Activated T-cell treated with anti-CD3 and anti-CD28 coated beads for 4 hours (primary cell): ENCODE data around the gene KCNK10.

Experiments used
- DNase-seq: peaks from one replicate; pipeline ENCODE4 v3.0.0-alpha.2; 2020

Gene KCNK10

GRCh38 chr14:88321692-88322503, 1.2 kb downstream of the KCNK10 start:
- no peak for DNase-seq

DNA sequence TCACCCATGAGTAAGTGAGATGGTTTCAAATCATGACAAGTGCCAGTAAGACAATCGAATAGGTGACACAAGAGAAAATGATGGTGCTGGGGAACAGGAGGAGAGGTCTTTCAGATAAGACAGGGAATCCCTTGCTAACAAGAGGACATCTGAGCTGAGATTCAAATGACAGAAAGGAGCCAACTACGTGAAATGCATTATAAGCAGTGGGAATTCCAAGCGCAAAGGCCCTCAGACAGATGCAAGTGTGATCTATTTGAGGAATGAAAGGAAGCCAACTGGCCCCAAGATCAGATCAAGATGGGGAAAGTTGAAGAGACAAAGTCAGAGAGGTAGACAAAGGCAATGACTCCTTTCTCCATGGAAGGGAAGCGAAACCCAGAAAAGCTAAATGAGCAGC, 4.7 kb downstream of the KCNK10 start:
- DNase-seq: no peak

DNA sequence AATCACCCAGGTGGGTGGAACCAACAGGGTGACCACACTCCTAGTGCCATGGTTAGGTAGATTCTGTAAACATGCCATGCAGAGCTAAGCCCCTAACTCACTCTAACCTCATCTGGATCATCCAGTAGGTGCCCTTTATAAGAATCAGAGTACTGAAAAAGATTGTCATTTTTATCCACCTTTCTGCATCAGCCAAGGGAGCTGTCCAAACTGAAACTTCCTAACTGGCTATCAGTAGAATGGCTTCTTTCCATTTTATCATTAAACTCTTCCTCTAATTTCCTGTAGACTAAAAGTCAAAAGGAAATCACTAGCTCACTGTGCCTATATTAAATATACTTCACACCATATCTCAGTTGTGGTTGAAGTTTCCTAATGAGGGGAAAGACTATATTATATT, 6.5 kb downstream of the KCNK10 start:
- DNase-seq: no peak

- DNase-seq: no peak
Observed at GRCh38 chr14:88312257-88312656, 10.8 kb downstream of the KCNK10 start.

- DNase-seq: no peak
Observed at GRCh38 chr14:88311780-88312179, 11.3 kb downstream of the KCNK10 start.

DNA sequence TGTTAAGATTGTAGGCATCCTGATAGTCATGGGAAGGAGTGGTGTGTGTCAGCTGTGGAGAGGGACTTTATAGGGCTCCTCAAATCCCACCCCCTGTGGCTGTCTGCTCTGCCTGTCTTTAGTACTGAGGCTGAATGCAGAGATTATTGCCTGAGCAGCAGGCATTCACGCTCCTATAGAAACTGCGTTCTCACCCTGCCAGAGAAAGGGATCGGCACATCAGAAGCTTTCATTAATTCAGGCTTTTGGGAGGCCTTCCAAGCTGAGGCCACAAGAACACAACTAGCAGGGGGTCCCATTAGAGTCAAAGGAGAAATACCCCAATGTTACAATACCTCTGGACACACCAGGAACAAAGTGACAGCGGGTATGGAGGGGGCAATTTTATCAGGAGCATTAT, 12.6 kb downstream of the KCNK10 start:
- DNase-seq: no peak

- no peak for DNase-seq
Observed at GRCh38 chr14:88310021-88310420, 13.0 kb downstream of the KCNK10 start.

DNA sequence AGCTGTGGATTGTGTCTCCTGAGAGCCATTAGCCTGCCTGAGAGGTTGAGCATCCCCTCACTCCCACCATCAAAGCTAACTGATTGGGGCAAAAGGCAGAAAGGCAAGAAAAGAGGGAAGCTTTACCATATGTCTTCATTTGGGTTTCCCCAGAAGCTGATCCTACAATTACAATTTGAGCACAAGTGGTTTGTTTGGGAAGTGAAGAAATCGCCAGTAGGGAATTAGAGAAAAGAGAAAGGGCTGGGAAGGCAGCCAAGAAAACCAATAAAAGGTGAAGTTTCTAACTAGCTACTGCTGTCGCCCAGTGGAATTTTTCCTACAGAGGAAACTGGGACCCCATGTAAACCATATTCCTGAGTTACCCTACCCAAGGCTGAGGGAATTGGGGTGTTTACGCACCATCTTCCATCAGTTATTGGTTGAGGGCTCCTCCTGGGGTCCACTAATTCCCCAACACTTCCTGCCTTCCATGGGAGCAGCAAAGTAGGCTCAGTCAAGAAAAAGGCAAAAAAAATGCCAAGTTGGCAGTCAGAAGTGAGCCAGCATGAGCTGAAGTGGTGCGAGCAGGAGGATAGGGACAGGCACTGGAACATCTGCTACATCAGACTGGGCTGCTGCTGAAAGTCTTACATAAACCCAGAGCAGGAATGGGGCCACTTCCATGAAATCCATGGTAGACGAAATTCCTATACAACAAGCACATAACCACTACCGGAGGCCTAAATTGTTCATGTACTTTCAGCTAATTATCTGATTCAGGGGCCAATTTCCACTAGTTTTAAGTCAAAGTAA, 17.3 kb downstream of the KCNK10 start:
- DNase-seq: no peak

DNA sequence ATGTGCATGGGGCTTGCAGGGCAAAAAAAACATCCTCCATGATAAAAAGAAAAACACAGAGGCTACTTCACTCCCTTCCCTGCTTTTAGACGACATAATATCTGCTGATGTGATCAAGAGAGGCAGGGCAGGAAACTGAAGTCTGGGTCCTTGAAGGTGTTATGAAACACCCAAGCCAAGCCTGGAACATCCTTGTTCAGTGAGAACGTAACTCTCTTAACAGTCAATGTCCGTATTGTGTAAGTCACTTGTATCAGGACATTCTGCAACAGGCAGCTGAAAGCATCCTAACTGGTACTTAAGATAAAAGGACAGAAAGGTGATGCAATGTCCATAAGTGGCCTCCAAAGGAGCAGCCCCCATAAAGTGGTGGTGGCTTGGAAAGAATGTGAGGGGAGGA, 20.0 kb downstream of the KCNK10 start:
- DNase-seq: no peak

DNA sequence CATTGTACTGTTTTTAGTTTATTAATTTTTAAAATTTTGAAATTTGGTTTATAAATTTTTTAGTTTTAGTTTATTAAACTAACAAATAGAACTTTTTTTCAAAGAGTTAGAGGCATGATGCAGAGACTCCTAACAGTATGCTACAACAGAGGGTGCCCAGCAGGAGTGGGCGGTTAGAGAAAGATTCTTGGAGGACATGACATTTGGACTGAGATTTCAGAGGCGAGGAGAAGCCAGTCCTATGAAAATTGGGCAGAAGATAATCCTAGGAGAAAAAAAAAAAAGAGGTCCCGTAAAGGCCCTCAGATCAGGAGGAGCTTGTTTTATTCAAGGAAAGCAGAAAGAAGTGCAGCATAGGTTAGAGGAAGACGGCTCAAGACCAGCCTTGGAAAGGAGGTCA, 21.7 kb downstream of the KCNK10 start:
- DNase-seq: no peak

GRCh38 chr14:88300817-88301216, 22.3 kb downstream of the KCNK10 start:
- no peak for DNase-seq

DNA sequence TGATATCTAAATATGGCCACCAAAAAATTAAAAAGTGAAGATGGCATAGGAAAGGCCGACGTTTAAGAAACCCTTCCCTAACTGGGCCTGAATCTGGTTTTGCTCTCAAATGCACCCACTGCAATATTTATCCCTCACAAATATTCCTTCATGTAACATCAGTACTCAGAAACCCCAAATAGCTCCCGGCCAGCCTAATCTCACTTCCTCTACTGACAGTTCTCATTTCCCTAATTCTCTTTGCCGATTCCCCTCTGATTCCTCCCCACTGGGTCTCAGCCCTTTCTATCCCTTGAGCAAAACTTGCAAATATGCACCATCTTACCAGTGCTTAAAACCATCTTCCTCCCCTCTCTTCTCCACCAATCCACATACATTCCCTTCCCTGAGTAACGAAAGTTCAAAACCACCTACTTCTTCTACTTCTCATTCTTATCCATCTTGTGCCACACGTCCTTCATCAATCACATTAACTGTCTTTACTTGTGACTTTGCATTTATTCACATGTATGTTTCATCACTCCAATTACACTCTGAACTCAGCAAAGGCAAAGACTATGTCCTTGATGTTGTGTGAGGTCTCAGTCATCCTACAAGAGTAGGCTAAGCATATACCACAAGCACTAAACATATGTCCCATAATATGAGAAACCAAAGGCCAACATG, 23.1 kb downstream of the KCNK10 start:
- DNase-seq: no peak

- no peak for DNase-seq
Observed at GRCh38 chr14:88297306-88297705, 25.8 kb downstream of the KCNK10 start.

- DNase-seq: no peak
Observed at GRCh38 chr14:88296351-88296750, 26.7 kb downstream of the KCNK10 start.

GRCh38 chr14:88289996-88290395, 33.1 kb downstream of the KCNK10 start:
- no peak for DNase-seq

- DNase-seq: no peak
Observed at GRCh38 chr14:88289234-88289633, 33.8 kb downstream of the KCNK10 start.

DNA sequence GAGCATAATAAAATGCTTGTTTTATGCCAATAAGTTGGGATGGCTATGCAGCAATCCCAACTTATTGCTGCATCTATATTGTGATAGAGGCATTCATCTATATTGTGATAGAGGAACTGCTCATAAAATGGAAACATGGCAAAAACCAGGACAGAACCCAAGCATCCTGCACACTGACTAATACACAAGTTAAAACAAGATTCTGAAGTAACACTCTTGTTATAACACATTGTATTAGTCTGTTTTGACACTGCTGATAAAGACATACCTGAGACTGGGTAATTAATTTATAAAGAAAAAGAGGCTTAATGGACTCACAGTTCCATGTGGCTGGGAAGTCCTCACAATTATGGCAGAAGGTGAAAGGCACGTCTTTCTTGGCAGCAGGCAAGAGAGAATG, 36.8 kb downstream of the KCNK10 start:
- DNase-seq: no peak

DNA sequence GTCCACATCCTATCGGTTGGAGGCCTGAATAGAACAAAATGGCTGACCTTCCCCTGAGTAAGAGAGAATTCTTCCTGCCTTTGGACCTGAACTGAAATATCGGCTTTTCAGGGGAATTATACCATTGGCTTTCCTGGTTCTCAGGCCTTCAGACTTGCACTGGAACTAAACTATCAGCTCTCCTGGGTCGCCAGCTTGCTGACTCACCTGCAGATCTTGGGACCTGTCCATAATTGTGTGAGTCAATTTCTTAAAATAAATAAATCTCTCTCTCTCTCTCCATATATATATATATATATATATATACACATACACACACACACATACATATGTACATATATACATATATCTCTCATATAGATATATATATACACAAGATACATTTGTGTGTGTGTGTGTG, 41.6 kb downstream of the KCNK10 start:
- DNase-seq: no peak

DNA sequence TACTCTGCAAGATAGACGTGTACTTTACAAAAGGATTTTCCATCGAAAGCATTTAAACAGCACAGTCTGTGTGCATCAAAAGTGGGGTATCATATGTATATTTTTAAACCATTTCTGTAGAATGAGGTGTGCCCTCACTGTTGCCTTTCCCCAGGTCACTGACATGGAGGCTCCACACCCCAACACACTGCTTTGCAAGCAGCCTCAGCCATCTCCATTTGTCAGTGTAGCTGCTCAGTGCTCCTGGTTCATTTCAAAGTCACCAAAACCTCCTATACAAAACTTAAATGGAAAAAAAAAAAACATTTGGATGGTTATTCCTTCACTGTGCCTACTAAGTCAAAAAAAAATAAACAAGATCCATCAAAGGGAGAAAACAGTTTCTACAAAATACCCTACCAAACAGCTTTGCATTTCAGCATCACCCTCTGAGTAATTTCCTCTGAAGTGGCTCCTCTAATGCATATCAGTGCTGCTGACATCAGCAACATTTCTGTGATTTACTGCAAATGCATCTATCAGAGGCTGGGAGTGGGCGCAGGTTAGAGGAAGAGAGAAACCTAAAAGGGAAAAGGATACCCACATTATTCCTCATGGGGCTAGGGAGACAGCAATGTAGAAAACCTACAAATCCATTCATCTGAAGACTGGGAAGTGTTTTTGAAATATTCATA, 46.0 kb downstream of the KCNK10 start:
- DNase-seq: no peak

- no peak for DNase-seq
Observed at GRCh38 chr14:88272390-88273269, 50.4 kb downstream of the KCNK10 start.

- DNase-seq: no peak
Observed at GRCh38 chr14:88271205-88271604, 51.9 kb downstream of the KCNK10 start.

DNA sequence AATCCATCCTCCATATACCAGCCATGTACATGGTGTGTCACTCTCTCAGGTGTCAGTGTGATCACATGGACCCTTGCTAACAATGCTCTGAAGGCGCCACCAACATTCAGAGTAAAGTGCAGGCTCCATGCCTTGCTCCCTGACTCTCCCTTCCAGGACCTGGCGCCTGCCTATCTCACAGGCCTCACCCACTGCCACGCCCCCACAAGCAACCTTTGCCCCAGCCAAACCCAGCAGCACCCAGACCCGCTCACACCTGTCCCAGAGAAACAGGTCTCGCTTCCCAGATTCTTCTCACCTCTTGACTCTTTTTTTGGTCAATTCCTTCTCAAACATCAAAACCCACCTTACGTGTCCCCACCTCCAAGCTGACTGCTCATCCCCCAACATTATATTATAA, 52.3 kb downstream of the KCNK10 start:
- no peak for DNase-seq
